Activated naive CD8-positive, alpha-beta T cell treated with anti-CD3 and anti-CD28 coated beads, Interleukin-2, amount 10 ng/mL, durations not matched to agents 7 days and 5 days (primary cell): Measurements from ENCODE around the gene APOC3. TPM values are rescaled to one million over a fixed set of nuclear protein-coding genes. Genes with fewer than 3 reads are reported as not detected.
A peak's percentile ranks its signal among the peaks of the same experiment; 100 is the strongest.

Experiments used
- ATAC-seq: fragments of 150-1000 bp; cut with Tn5 transposase; one replicate; pipeline ENCODE4 v1.10.0; 2021; ENCODE audit warnings: low read depth, moderate library complexity
- POLR2A ChIA-PET: fragments of 350-600 bp; sonication (Branson Sonifier 250); formaldehyde crosslinking; loops from one replicate; lab custom pipeline; 2021; ENCODE audit warnings: antibody characterized with exemption; lab: Charles Lee
- DNase-seq: peaks from one replicate; pipeline ENCODE4 v3.0.0; 2021
- H3K27ac Mint-ChIP-seq: one replicate; pipeline ENCODE4 v1.8.0; 2022; ENCODE audit warnings: mild to moderate bottlenecking, mixed read lengths
- H3K27me3 Mint-ChIP-seq: one replicate; pipeline ENCODE4 v1.8.0; 2022; ENCODE audit warnings: mild to moderate bottlenecking, moderate library complexity, mixed read lengths
- H3K36me3 Mint-ChIP-seq: one replicate; pipeline ENCODE4 v1.8.0; 2021; ENCODE audit warnings: mild to moderate bottlenecking, mixed read lengths
- H3K4me1 Mint-ChIP-seq: one replicate; pipeline ENCODE4 v1.8.0; 2021; ENCODE audit warnings: mixed read lengths
- H3K4me3 Mint-ChIP-seq: one replicate; pipeline ENCODE4 v1.8.0; 2022; ENCODE audit warnings: mild to moderate bottlenecking, moderate library complexity, mixed read lengths
- H3K9me3 Mint-ChIP-seq: one replicate; pipeline ENCODE4 v1.8.0; 2021; ENCODE audit warnings: mixed read lengths
- total RNA-seq, 2 experiments: library from RNA; stranded (reverse); gene quantifications; one replicate each; pipeline ENCODE4 v1.2.3, GENCODE V29; 2021

APOC3 gene
- total RNA-seq: not detected

DNA sequence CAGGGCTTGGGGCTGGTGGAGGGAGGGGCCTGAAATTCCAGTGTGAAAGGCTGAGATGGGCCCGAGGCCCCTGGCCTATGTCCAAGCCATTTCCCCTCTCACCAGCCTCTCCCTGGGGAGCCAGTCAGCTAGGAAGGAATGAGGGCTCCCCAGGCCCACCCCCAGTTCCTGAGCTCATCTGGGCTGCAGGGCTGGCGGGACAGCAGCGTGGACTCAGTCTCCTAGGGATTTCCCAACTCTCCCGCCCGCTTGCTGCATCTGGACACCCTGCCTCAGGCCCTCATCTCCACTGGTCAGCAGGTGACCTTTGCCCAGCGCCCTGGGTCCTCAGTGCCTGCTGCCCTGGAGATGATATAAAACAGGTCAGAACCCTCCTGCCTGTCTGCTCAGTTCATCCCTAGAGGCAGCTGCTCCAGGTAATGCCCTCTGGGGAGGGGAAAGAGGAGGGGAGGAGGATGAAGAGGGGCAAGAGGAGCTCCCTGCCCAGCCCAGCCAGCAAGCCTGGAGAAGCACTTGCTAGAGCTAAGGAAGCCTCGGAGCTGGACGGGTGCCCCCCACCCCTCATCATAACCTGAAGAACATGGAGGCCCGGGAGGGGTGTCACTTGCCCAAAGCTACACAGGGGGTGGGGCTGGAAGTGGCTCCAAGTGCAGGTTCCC is at the start of gene APOC3:
Gene APOC3, plus strand, starts transcription at position 383 of the 659 bp plus-strand sequence. CDS start 676 bp downstream, outside the sequence.
- DNase-seq (no peak), ATAC-seq (no peak)
- Mint-ChIP-seq H3K27ac (no peak within 1 kb of the TSS), H3K4me3 (no peak within 1 kb of the TSS), H3K9me3 (no peaks in the 10 kb centered on the region), H3K27me3 (peaks cover 4% of the 10 kb centered on the region), H3K36me3 (no peaks in the 10 kb centered on the region), H3K4me1 (peaks cover under 1% of the 10 kb centered on the region)
- POLR2A ChIA-PET: no interaction called here

DNA sequence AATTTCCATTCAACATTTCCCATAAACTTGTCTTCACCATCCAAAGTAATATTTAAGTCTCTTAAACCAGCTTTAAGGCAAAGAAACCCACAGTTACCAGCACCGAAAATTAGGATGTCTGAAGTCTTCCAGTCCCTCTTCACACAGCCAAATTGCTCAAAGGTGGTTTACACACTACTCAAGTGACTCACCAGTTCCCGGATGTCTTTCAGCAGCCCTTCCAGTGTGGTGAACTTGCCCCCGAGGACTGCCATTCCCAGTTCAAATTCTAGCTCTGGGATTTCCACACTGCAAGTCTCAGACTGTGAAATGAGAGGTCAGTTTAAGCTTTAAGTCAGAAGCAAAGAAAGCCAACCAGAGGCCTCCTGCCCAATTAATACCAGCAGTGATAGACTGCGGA is 47.0 kb upstream of the APOC3 start:
- no peak for DNase-seq
- Mint-ChIP-seq H3K4me1 (peaks cover 39% of the 10 kb centered on the region), H3K9me3 (no peaks in the 10 kb centered on the region), H3K36me3 (peaks cover 58% of the 10 kb centered on the region), H3K4me3 (no peak overlapping the region), H3K27ac (no peak overlapping the region), H3K27me3 (no peaks in the 10 kb centered on the region)
- POLR2A ChIA-PET: interaction anchor here (1.6 kb wide), 1 partner anchor 10 kb away, joined by 8 read pairs; the partner anchor contains the start of gene BUD13
- no peak for ATAC-seq

DNA sequence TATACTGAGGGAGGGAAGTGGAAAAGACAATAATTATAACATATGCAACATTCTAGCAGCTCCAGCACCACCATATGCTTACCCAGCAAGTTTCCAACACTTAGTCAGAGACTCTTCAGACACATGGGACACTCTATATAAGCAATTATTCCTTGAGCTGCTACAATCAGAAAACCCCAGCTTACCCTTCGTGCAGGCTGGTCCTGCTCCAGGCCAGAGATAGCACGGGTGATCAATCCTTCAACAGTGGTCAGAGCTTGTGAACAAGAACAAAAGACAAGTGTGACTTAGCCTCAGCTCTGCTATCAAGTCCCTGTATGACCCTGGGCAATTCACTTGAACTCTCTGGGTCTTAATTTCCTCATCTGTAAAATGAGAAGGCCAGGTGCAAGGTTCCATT is 43.4 kb upstream of the APOC3 start:
- peaks cover 3% of the 10 kb centered on the region for H3K27me3 Mint-ChIP-seq
- ATAC-seq (no peak), DNase-seq (no peak)
- H3K4me3 Mint-ChIP-seq: peak overlapping the region; percentile 96
- peaks cover 34% of the 10 kb centered on the region for H3K4me1 Mint-ChIP-seq
- peaks cover 30% of the 10 kb centered on the region for H3K36me3 Mint-ChIP-seq
- POLR2A ChIA-PET: interaction anchor here (1.2 to 8.0 kb wide), 5 partner anchors 13 to 393 kb away, joined by 3 to 79 read pairs (median 8); partner anchors contain the start of genes BUD13, PAFAH1B2 and SIDT2
- H3K27ac Mint-ChIP-seq: no peak overlapping the region
- no peaks in the 10 kb centered on the region for H3K9me3 Mint-ChIP-seq

DNA sequence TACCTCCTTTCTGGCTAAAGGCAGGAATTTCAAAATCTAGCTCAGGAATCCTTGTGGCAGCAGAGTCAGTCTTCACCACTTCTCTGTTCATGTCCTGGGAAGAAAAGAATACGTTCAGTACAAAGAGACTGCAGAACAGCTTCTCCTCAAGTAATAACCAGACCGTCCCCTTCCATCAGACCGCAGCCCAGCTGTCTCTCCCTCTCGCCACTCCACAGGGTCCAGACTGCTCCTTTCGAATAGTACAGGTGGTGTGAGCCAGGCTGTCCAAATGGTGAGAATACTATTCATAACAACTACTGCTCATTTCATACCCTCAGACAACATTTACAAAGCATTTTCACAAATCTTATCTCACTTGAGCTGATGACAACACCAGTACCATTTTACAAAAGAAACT is 42.7 kb upstream of the APOC3 start:
- Mint-ChIP-seq H3K9me3 (no peaks in the 10 kb centered on the region), H3K27ac (peak overlapping the region; percentile 71), H3K36me3 (peaks cover 28% of the 10 kb centered on the region), H3K27me3 (peaks cover 3% of the 10 kb centered on the region), H3K4me1 (peaks cover 32% of the 10 kb centered on the region), H3K4me3 (peak overlapping the region; percentile 96)
- no peak for ATAC-seq
- POLR2A ChIA-PET: interaction anchor here (0.9 to 8.0 kb wide), 12 partner anchors 8 to 444 kb away, joined by 3 to 79 read pairs (median 4); partner anchors contain the start of genes BUD13, PAFAH1B2 and SIDT2
- DNase-seq: no peak

DNA sequence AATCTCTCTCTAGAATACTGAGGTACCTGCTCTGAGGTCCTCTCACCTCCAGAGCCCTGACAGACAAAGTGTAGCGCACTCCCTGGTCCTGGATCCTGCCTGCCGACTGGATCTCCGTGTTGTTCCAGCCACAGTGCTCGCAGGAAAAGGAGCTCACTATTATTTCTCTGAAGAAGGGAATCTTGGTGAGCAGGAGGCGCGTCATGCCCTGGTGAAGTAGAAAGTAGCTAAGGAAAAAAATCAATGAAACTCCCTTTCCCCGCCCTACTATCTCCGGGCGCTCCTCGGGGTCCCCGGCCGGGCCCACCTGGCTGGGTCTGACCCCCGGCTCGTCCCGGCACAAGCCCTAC is 42.3 kb upstream of the APOC3 start:
- peaks cover 24% of the 10 kb centered on the region for H3K36me3 Mint-ChIP-seq
- H3K27me3 Mint-ChIP-seq: peaks cover 3% of the 10 kb centered on the region
- peak overlapping the region; percentile 96 for H3K4me3 Mint-ChIP-seq
- H3K27ac Mint-ChIP-seq: peak overlapping the region; percentile 71
- no peak for ATAC-seq
- peak; percentile 33 for DNase-seq
- no peaks in the 10 kb centered on the region for H3K9me3 Mint-ChIP-seq
- H3K4me1 Mint-ChIP-seq: peaks cover 30% of the 10 kb centered on the region
- POLR2A ChIA-PET: interaction anchor here (0.9 to 8.0 kb wide), 11 partner anchors 8 to 444 kb away, joined by 3 to 79 read pairs (median 4); partner anchors contain the start of genes BUD13 and PAFAH1B2

DNA sequence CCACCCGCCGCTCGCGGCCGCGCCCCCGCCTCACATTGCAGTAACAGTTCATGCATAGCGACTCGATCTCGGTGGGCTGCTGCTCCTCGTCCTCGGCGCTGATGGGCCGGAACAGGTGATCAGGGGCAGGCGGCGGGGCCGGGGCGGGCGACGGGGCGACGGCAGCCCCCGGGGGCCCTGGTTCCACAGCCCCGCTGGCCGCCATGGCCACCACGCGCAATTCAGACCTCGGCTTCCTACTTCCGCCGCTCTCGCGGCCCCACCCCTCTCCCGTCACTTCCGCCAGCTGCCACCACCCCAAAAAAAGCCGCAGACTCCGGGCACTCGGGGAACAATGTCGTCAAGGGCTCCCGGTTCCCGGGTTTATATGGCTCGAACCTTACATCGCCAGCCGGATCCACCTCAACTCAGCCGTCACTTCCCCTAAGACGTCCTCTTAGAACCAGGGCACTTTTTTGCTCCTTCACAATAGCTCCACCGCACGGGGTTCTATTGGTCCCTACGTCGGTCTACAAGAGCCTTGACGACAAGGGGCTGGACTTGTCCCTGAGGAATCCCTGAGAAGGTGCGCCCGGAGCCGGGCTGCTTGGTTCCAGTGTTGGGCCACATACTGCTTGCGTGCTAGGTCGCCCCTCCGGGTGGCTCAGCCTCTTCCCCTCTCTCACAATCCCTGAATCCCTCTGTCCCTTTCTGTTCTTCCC is 41.8 kb upstream of the APOC3 start, which contains the start of gene ZPR1:
Gene ZPR1, minus strand, starts transcription at position 238 of the 701 bp plus-strand sequence. Its CDS starts 33 bp downstream, at position 205.
- peaks cover 20% of the 10 kb centered on the region for H3K36me3 Mint-ChIP-seq
- peak within 1 kb of the TSS; percentile 96 for H3K4me3 Mint-ChIP-seq
- H3K4me1 Mint-ChIP-seq: peaks cover 27% of the 10 kb centered on the region
- DNase-seq (peak; percentile 89), ATAC-seq (peak; percentile 78)
- POLR2A ChIA-PET: interaction anchor here (0.8 to 8.0 kb wide), 12 partner anchors 9 to 443 kb away, joined by 3 to 79 read pairs (median 4); partner anchors contain the start of genes BUD13 and PAFAH1B2
- H3K27ac Mint-ChIP-seq: peak within 1 kb of the TSS; percentile 96
- peaks cover 3% of the 10 kb centered on the region for H3K27me3 Mint-ChIP-seq
- no peaks in the 10 kb centered on the region for H3K9me3 Mint-ChIP-seq

DNA sequence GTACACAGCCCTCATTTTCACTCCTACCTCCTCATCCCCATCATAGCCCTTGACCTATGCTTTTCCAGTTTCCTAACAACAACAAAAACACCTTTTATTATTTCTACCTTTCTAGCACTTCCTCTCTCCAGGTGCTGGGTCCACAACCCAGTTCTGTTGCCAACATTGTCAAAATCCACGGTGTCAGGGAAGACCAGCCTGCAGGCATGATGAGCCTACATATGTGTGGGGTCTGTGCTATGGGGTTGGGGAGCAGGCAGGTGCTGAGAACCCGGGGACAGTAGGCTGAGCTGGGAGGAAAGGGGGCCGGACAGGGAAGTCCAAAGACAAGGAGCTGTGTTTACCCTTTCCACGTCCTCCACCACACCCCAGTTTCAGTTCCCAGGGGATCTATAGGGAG is 41.2 kb upstream of the APOC3 start:
- H3K4me3 Mint-ChIP-seq: peak overlapping the region; percentile 96
- DNase-seq (no peak), ATAC-seq (no peak)
- peaks cover 30% of the 10 kb centered on the region for H3K4me1 Mint-ChIP-seq
- H3K27ac Mint-ChIP-seq: peak overlapping the region; percentile 96
- peaks cover 3% of the 10 kb centered on the region for H3K27me3 Mint-ChIP-seq
- peaks cover 18% of the 10 kb centered on the region for H3K36me3 Mint-ChIP-seq
- H3K9me3 Mint-ChIP-seq: no peaks in the 10 kb centered on the region
- POLR2A ChIA-PET: interaction anchor here (0.8 to 8.0 kb wide), 6 partner anchors 12 to 65 kb away, joined by 4 to 79 read pairs (median 8); partner anchors contain the start of gene BUD13

DNA sequence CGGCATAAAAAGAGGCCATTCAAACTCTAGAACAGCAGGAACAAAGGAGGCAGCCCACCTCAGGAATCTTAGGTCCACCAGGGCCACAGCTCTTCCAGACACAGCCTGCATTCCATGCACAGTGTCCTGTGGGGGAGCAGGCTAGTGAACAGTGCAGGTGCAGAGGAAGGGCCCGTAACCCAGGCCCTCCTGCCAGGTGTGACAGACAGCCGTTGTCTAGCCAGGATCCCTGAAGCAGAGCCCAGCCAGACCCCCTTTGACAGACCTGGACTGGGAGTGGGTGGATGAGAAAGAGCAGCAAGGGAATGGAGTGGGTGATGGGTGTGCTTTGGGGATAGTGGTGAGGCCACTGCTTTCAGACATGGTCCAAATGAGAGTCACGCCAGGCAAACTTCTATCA is 40.7 kb upstream of the APOC3 start:
- Mint-ChIP-seq H3K27ac (peak overlapping the region; percentile 96), H3K36me3 (peaks cover 18% of the 10 kb centered on the region), H3K4me1 (peaks cover 29% of the 10 kb centered on the region), H3K9me3 (no peaks in the 10 kb centered on the region), H3K4me3 (peak overlapping the region; percentile 96), H3K27me3 (peaks cover 3% of the 10 kb centered on the region)
- POLR2A ChIA-PET: interaction anchor here (8.0 kb wide), 1 partner anchor 46 kb away, joined by 79 read pairs; no protein-coding TSS in a partner anchor
- no peak for DNase-seq
- no peak for ATAC-seq

DNA sequence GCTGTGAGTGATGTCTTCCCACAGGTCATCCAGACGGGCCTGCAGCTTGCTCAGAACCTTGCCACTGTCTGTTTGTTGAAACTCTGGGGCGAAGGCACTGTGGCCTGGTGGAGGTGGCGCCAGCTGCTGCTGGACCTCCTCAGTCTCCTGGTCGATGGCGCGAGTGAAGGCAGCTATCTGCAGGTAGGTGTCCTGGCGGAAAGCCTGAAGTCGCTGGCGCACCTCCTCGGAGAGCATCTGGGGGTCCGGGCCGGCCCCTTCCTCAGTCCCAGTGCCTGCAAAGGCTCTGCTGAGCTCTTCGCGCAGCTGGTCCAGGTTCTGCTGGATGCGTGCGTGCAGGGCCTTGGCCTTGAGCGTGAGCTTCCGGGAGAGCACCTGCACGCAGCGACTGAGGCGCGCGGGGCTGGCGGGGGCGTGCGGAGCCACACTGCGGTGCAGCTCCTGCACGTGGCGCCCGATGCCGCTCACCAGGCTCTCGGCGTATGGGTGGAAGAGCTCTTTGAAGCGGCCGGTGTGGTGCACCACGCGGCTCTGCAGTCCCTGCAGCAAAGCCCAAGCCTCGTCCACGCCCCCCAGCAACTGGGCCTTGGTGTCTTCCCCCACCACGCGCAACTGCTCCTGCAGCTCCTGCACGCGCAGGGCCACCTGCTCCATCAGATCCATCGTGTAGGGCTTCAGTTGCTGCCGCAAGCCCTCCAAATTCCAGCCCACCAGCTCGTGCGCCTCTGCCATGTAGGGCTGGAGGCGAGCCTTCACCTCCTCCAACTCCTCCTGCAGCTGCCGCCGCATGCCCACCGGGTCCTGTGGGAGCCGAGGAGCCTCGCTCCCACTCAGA is 39.3 kb upstream of the APOC3 start:
- H3K27me3 Mint-ChIP-seq: peaks cover 3% of the 10 kb centered on the region
- H3K36me3 Mint-ChIP-seq: peaks cover 9% of the 10 kb centered on the region
- peaks cover 27% of the 10 kb centered on the region for H3K4me1 Mint-ChIP-seq
- H3K4me3 Mint-ChIP-seq: no peak overlapping the region
- no peaks in the 10 kb centered on the region for H3K9me3 Mint-ChIP-seq
- POLR2A ChIA-PET: interaction anchor here (0.6 to 8.0 kb wide), 4 partner anchors 12 to 354 kb away, joined by 3 to 79 read pairs (median 4); partner anchors contain the start of gene PAFAH1B2
- peak; percentile 33 for DNase-seq
- no peak overlapping the region for H3K27ac Mint-ChIP-seq
- ATAC-seq: no peak

DNA sequence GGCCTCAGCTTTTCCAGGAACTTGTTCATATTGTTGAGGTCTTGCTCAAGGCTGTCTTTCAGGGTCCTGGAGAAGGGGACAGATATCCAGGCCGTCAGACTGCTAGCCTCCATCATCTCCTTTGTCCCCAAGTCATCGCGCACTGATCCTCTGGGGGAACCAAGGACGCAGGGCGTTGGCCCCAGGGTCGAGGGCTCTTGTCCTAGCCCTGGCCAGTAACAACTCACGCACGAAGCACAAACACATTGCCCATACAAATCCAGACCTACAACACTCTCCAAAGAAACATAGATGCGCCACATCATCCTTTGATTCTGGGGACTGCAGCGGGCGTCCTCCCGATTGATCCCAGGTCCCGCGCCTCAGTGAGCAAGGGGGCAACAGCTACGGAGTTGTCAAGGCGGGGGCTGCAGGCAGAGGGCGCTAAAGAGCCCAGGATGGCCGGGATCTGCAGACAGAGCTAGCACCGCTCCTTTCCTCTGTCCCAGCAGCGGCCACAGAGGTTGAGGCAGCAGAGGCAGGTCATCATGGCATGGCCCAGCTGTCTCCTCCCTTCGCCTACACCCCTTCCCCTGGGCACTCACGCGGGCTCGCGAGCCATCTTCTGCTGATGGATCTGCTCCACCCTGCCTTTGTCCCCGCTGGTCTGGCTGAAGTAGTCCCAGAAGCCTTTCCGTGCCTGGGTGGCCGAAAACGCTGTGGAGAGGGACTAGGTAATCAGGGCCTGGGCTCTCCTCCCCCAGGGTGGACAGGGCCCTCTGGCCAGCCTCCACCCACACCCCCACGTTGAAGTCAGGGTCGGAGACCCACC is 38.5 kb upstream of the APOC3 start:
- Mint-ChIP-seq H3K9me3 (no peaks in the 10 kb centered on the region), H3K36me3 (peaks cover 4% of the 10 kb centered on the region), H3K27me3 (peaks cover 5% of the 10 kb centered on the region), H3K27ac (peak overlapping the region; percentile 3), H3K4me1 (peaks cover 23% of the 10 kb centered on the region), H3K4me3 (peak overlapping the region; percentile 39)
- DNase-seq (peak; percentile 86), ATAC-seq (peak; percentile 44)
- POLR2A ChIA-PET: interaction anchor here (0.6 to 8.0 kb wide), 3 partner anchors 44 to 536 kb away, joined by 3 to 79 read pairs (median 5); partner anchors contain the start of gene CEP164

DNA sequence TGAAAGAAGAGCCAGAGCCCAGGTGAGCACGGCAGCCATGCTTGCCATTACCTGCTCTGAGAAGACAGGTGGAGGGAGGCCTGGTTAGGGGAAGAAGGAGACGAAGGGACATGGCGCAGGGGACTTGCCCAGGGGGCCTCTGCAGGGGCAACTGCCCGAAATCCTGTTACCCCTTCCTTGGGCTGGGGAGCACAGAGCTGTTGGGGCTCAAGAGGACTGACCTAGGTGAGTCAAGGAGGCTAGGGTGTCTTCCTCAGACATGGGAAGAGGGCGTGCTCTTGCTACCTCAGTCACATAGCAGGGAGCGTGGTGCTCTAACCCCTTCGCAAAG is 37.9 kb upstream of the APOC3 start, which contains the start of gene APOA5:
Gene APOA5, minus strand, starts transcription at position 67 of the 331 bp plus-strand sequence. Its CDS starts 19 bp downstream, at position 48.
- Mint-ChIP-seq H3K36me3 (peaks cover 2% of the 10 kb centered on the region), H3K9me3 (no peaks in the 10 kb centered on the region), H3K4me1 (peaks cover 18% of the 10 kb centered on the region), H3K4me3 (peak within 1 kb of the TSS; percentile 39), H3K27me3 (peaks cover 5% of the 10 kb centered on the region), H3K27ac (peak within 1 kb of the TSS; percentile 3)
- no peak for DNase-seq
- POLR2A ChIA-PET: interaction anchor here (0.8 to 8.0 kb wide), 2 partner anchors 43 to 536 kb away, joined by 3 to 79 read pairs; partner anchors contain the start of gene CEP164
- ATAC-seq: no peak
